ENCODE data around the gene RPS6KA1.
"Not testable (repeated sequence)": the region's sequence is repeated elsewhere in the genome, so short reads cannot be mapped to it uniquely, and the experiment has no call there.

The RPS6KA1 gene

GRCh38 chr1:26603856-26604255 lies 74.3 kb downstream of the RPS6KA1 start:
- Histone ChIP-seq H2AFZ (ENCODE audit: low read length) (no peak overlapping the region), H3K9me2 (replicated peaks; ENCODE audit: insufficient read depth, low read length) (no peaks in the 10 kb centered on the region), H3K9ac (ENCODE audit: low read length) (no peak overlapping the region), H3K36me3 (replicated peaks; ENCODE audit: insufficient read depth, low read length) (no peaks in the 10 kb centered on the region), H3F3A (ENCODE audit: insufficient read depth, low read length) (no peaks in the 10 kb centered on the region; the same call in 1 of the 2 replicates), H3K4me1 (ENCODE audit: low read length) (no peaks in the 10 kb centered on the region; the same call in 1 of the 2 replicates), H3K9me3 (replicated peaks; ENCODE audit: insufficient read depth, low read length) (no peaks in the 10 kb centered on the region), H3K4me3 (ENCODE audit: low read length) (no peak overlapping the region), H3K79me2 (ENCODE audit: low read length) (no peaks in the 10 kb centered on the region), H3K27ac (ENCODE audit: low read length) (no peak overlapping the region), H3K4me2 (ENCODE audit: low read depth, low read length) (no peak overlapping the region), H3K27me3 (replicated peaks; ENCODE audit: insufficient read depth, low read length) (no peaks in the 10 kb centered on the region), H4K20me1 (ENCODE audit: insufficient read depth, low read length) (no peaks in the 10 kb centered on the region)
- DNase-seq = no peak
- no peak for TF ChIP-seq EZH2phosphoT487 (IDR thresholded peaks at IDR 0.05; ENCODE audit: low read length)
- no peak for TF ChIP-seq CTCF (IDR thresholded peaks at IDR 0.05; ENCODE audit: low read length)
- no peak for TF ChIP-seq EZH2 (optimal IDR thresholded peaks at IDR 0.05; ENCODE audit: low read depth, low read length)

- Histone ChIP-seq H3F3A (ENCODE audit: insufficient read depth, low read length) (no peaks in the 10 kb centered on the region; the same call in 1 of the 2 replicates), H3K4me2 (ENCODE audit: low read depth, low read length) (no peak overlapping the region), H2AFZ (ENCODE audit: low read length) (no peak overlapping the region), H3K9me3 (replicated peaks; ENCODE audit: insufficient read depth, low read length) (no peaks in the 10 kb centered on the region), H4K20me1 (ENCODE audit: insufficient read depth, low read length) (no peaks in the 10 kb centered on the region), H3K9me2 (replicated peaks; ENCODE audit: insufficient read depth, low read length) (no peaks in the 10 kb centered on the region), H3K4me3 (ENCODE audit: low read length) (no peak overlapping the region), H3K27me3 (replicated peaks; ENCODE audit: insufficient read depth, low read length) (no peaks in the 10 kb centered on the region), H3K36me3 (replicated peaks; ENCODE audit: insufficient read depth, low read length) (no peaks in the 10 kb centered on the region), H3K4me1 (ENCODE audit: low read length) (no peaks in the 10 kb centered on the region; the same call in 1 of the 2 replicates), H3K9ac (ENCODE audit: low read length) (no peak overlapping the region), H3K27ac (ENCODE audit: low read length) (no peak overlapping the region), H3K79me2 (ENCODE audit: low read length) (no peaks in the 10 kb centered on the region)
- DNase-seq = no peak
- TF ChIP-seq EZH2phosphoT487 (IDR thresholded peaks at IDR 0.05; ENCODE audit: low read length) (no peak), EZH2 (optimal IDR thresholded peaks at IDR 0.05; ENCODE audit: low read depth, low read length) (no peak), CTCF (IDR thresholded peaks at IDR 0.05; ENCODE audit: low read length) (no peak)
Observed at GRCh38 chr1:26607186-26607585, 77.6 kb downstream of the RPS6KA1 start.

GRCh38 chr1:26608895-26609294 lies 79.3 kb downstream of the RPS6KA1 start:
- H3K9ac ChIP-seq (ENCODE audit: low read length) = no peak overlapping the region
- no peaks in the 10 kb centered on the region for H3K27me3 ChIP-seq (replicated peaks; ENCODE audit: insufficient read depth, low read length)
- H3K4me1 ChIP-seq (ENCODE audit: low read length) = no peaks in the 10 kb centered on the region
- H2AFZ ChIP-seq (ENCODE audit: low read length) = no peak overlapping the region
- no peaks in the 10 kb centered on the region for H3K9me3 ChIP-seq (replicated peaks; ENCODE audit: insufficient read depth, low read length)
- H4K20me1 ChIP-seq (ENCODE audit: insufficient read depth, low read length) = no peaks in the 10 kb centered on the region
- H3K4me2 ChIP-seq (ENCODE audit: low read depth, low read length) = no peak overlapping the region
- no peak overlapping the region for H3K27ac ChIP-seq (ENCODE audit: low read length)
- no peaks in the 10 kb centered on the region for H3F3A ChIP-seq (ENCODE audit: insufficient read depth, low read length)
- no peak for TF ChIP-seq EZH2 (optimal IDR thresholded peaks at IDR 0.05; ENCODE audit: low read depth, low read length)
- H3K9me2 ChIP-seq (replicated peaks; ENCODE audit: insufficient read depth, low read length) = no peaks in the 10 kb centered on the region
- DNase-seq = no peak
- no peaks in the 10 kb centered on the region for H3K36me3 ChIP-seq (replicated peaks; ENCODE audit: insufficient read depth, low read length)
- H3K4me3 ChIP-seq (ENCODE audit: low read length) = no peak overlapping the region
- H3K79me2 ChIP-seq (ENCODE audit: low read length) = no peaks in the 10 kb centered on the region

GRCh38 chr1:26610781-26611180 lies 81.2 kb downstream of the RPS6KA1 start:
- H3K4me2 ChIP-seq (ENCODE audit: low read depth, low read length) = no peak overlapping the region

GRCh38 chr1:26612627-26613026 lies 83.1 kb downstream of the RPS6KA1 start:
- not testable (repeated sequence) for H2AFZ ChIP-seq (ENCODE audit: low read length); H4K20me1 ChIP-seq (ENCODE audit: insufficient read depth, low read length); DNase-seq; H3K9me2 ChIP-seq (replicated peaks; ENCODE audit: insufficient read depth, low read length); H3K27ac ChIP-seq (ENCODE audit: low read length); H3K27me3 ChIP-seq (replicated peaks; ENCODE audit: insufficient read depth, low read length); H3K4me1 ChIP-seq (ENCODE audit: low read length); H3K4me2 ChIP-seq (ENCODE audit: low read depth, low read length); H3F3A ChIP-seq (ENCODE audit: insufficient read depth, low read length); H3K9ac ChIP-seq (ENCODE audit: low read length); H3K9me3 ChIP-seq (replicated peaks; ENCODE audit: insufficient read depth, low read length); H3K79me2 ChIP-seq (ENCODE audit: low read length); H3K4me3 ChIP-seq (ENCODE audit: low read length); H3K36me3 ChIP-seq (replicated peaks; ENCODE audit: insufficient read depth, low read length)

More at GRCh38 chr1:26610781-26611180, 81.2 kb downstream of the RPS6KA1 start:
- H3K79me2 ChIP-seq (ENCODE audit: low read length) = no peaks in the 10 kb centered on the region
- no peaks in the 10 kb centered on the region for H3K9me3 ChIP-seq (replicated peaks; ENCODE audit: insufficient read depth, low read length)
- no peak overlapping the region for H3K4me3 ChIP-seq (ENCODE audit: low read length)
- no peak for TF ChIP-seq CTCF (IDR thresholded peaks at IDR 0.05; ENCODE audit: low read length)
- no peak for TF ChIP-seq EZH2 (optimal IDR thresholded peaks at IDR 0.05; ENCODE audit: low read depth, low read length)
- TF ChIP-seq EZH2phosphoT487 (IDR thresholded peaks at IDR 0.05; ENCODE audit: low read length) = no peak
- no peaks in the 10 kb centered on the region for H3K36me3 ChIP-seq (replicated peaks; ENCODE audit: insufficient read depth, low read length)
- no peaks in the 10 kb centered on the region for H3K27me3 ChIP-seq (replicated peaks; ENCODE audit: insufficient read depth, low read length)
- no peak for DNase-seq
- no peak overlapping the region for H2AFZ ChIP-seq (ENCODE audit: low read length)
- H3K27ac ChIP-seq (ENCODE audit: low read length) = no peak overlapping the region
- H3K9me2 ChIP-seq (replicated peaks; ENCODE audit: insufficient read depth, low read length) = no peaks in the 10 kb centered on the region
- H3K9ac ChIP-seq (ENCODE audit: low read length) = no peak overlapping the region
- no peaks in the 10 kb centered on the region for H3F3A ChIP-seq (ENCODE audit: insufficient read depth, low read length)
- H4K20me1 ChIP-seq (ENCODE audit: insufficient read depth, low read length) = no peaks in the 10 kb centered on the region
- no peaks in the 10 kb centered on the region for H3K4me1 ChIP-seq (ENCODE audit: low read length)

Data from MM.1S (cell line).